ENCODE data around the gene GDPD3. TPM values are rescaled to one million over a fixed set of nuclear protein-coding genes. Genes with fewer than 3 reads are reported as not detected.

GDPD3 gene
- total and polyA plus RNA-seq, 2 of the 13 experiments (the other 11 are each of a cell fraction or from before 2014, with no cell fraction given): 18.7 to 20.6 TPM

GRCh38 chr16:30063893-30064728 lies 49.2 kb downstream of the GDPD3 start (continued):
- TF ChIP-seq ZBTB14 (CRISPR knock-in tag; IDR thresholded peaks at IDR 0.05): no peak
- TF ChIP-seq HNF1B (CRISPR knock-in tag; IDR thresholded peaks at IDR 0.05): peak; percentile 85
- TF ChIP-seq ZNF326 (CRISPR knock-in tag; IDR thresholded peaks at IDR 0.05; ENCODE audit: borderline replicate concordance): no peak
- no peak; the same call in 1 of the 2 replicates for TF ChIP-seq ZBED4 (CRISPR knock-in tag; IDR thresholded peaks at IDR 0.05; ENCODE audit: borderline replicate concordance)
- no peak for TF ChIP-seq FOXJ3 (CRISPR knock-in tag; IDR thresholded peaks at IDR 0.05; ENCODE audit: borderline replicate concordance)
- TF ChIP-seq HOXA5 (CRISPR knock-in tag; IDR thresholded peaks at IDR 0.05): peak; percentile 72; the same call in 1 of the 2 replicates
- peak; percentile 75 for TF ChIP-seq YEATS2 (CRISPR knock-in tag; IDR thresholded peaks at IDR 0.05; ENCODE audit: borderline replicate concordance)
- peak; percentile 89 for TF ChIP-seq CTCF (CRISPR knock-in tag; IDR thresholded peaks at IDR 0.05)
- no peak for TF ChIP-seq DZIP1 (CRISPR knock-in tag; IDR thresholded peaks at IDR 0.05)
- no peak for TF ChIP-seq ISX (CRISPR knock-in tag; conservative IDR thresholded peaks at IDR 0.05)
- no peak for TF ChIP-seq SATB2 (CRISPR knock-in tag; IDR thresholded peaks at IDR 0.05)
- no peak for TF ChIP-seq CENPX (CRISPR knock-in tag; IDR thresholded peaks at IDR 0.05)
- 0 out of 2 replicates have a peak, but pooled peaks have one; percentile 39 for TF ChIP-seq ZNF740 (CRISPR knock-in tag; IDR thresholded peaks at IDR 0.05)
- no peak for TF ChIP-seq SKI (IDR thresholded peaks at IDR 0.05; ENCODE audit: partially characterized antibody)
- TF ChIP-seq NR2F1 (CRISPR knock-in tag; IDR thresholded peaks at IDR 0.05): no peak
- TF ChIP-seq U2AF2 (IDR thresholded peaks at IDR 0.05; ENCODE audit: low read depth, low read length): no peak

All from HepG2 (cell line).